GM19372 (cell line): Measurements from ENCODE around the gene PHLDB1.
A peak's percentile ranks its signal among the peaks of the same experiment; 100 is the strongest.
"Not testable (repeated sequence)": the region's sequence is repeated elsewhere in the genome, so short reads cannot be mapped to it uniquely, and the experiment has no call there.

ENCODE experiments used
- ATAC-seq: cut with Tn5 transposase; IDR thresholded peaks from one replicate; pipeline ENCODE4 v1.9.1; 2021; ENCODE audit warnings: mild to moderate bottlenecking, low read depth, moderate library complexity; ENCODE audit not compliant: unreplicated experiment

Gene PHLDB1

GRCh38 chr11:118607401-118608359 lies at the start of gene PHLDB1:
Gene PHLDB1, plus strand, starts transcription at chr11:118607615. Its CDS starts 6,222 bp downstream, at chr11:118613837.
- ATAC-seq: no peak

GRCh38 chr11:118560806-118561205 lies 46.6 kb upstream of the PHLDB1 start:
- no peak for ATAC-seq

GRCh38 chr11:118565051-118565450 lies 42.4 kb upstream of the PHLDB1 start:
- ATAC-seq: no peak

GRCh38 chr11:118569670-118570069 lies 37.7 kb upstream of the PHLDB1 start:
- no peak for ATAC-seq

GRCh38 chr11:118570787-118571186 lies 36.6 kb upstream of the PHLDB1 start:
- no peak for ATAC-seq

- not testable (repeated sequence) for ATAC-seq
These were observed 35.7 kb upstream of the PHLDB1 start for GRCh38 chr11:118571701-118572060.

- peak; percentile 66 for ATAC-seq
These were observed 35.1 kb upstream of the PHLDB1 start, which contains the start of gene ARCN1 for GRCh38 chr11:118572061-118572980. Gene ARCN1, plus strand, starts transcription at chr11:118572409. Its CDS starts 139 bp downstream, at chr11:118572548.

GRCh38 chr11:118572981-118573550 lies 34.3 kb upstream of the PHLDB1 start:
- no peak for ATAC-seq

- no peak for ATAC-seq
These were observed 32.8 kb upstream of the PHLDB1 start for GRCh38 chr11:118574636-118575035.

GRCh38 chr11:118577995-118578394 lies 29.4 kb upstream of the PHLDB1 start:
- ATAC-seq: not testable (repeated sequence)

GRCh38 chr11:118581057-118581456 lies 26.4 kb upstream of the PHLDB1 start:
- no peak for ATAC-seq

GRCh38 chr11:118587952-118588351 lies 19.5 kb upstream of the PHLDB1 start:
- no peak for ATAC-seq

- ATAC-seq: no peak
These were observed 14.6 kb upstream of the PHLDB1 start for GRCh38 chr11:118592616-118593367.

- ATAC-seq: not testable (repeated sequence)
These were observed 12.4 kb upstream of the PHLDB1 start for GRCh38 chr11:118594984-118595383.

- no peak for ATAC-seq
These were observed 10.9 kb upstream of the PHLDB1 start for GRCh38 chr11:118596224-118597146.

GRCh38 chr11:118597556-118597955 lies 9.9 kb upstream of the PHLDB1 start:
- no peak for ATAC-seq

GRCh38 chr11:118602331-118602730 lies 5.1 kb upstream of the PHLDB1 start:
- ATAC-seq: no peak

- not testable (repeated sequence) for ATAC-seq
These were observed 3.7 kb upstream of the PHLDB1 start for GRCh38 chr11:118603709-118604108.

GRCh38 chr11:118604566-118604965 lies 2.8 kb upstream of the PHLDB1 start:
- no peak for ATAC-seq
